H1 (cell line): Measurements from ENCODE around the gene ATP6V0D1. TPM values are rescaled to one million over a fixed set of nuclear protein-coding genes. Genes with fewer than 3 reads are reported as not detected.
A peak's percentile ranks its signal among the peaks of the same experiment; 100 is the strongest.

ENCODE experiments used
- CTCF ChIA-PET: fragments of 300-600 bp; sonication (Branson Sonifier 250); formaldehyde crosslinking; loops from one replicate; lab custom pipeline; 2021; ENCODE audit not compliant: partially characterized antibody; lab: Charles Lee
- POLR2A ChIA-PET: fragments of 300-600 bp; sonication (Branson Sonifier 250); formaldehyde crosslinking; loops from one replicate; lab custom pipeline; 2021; ENCODE audit warnings: inconsistent platforms; ENCODE audit not compliant: partially characterized antibody; lab: Charles Lee
- DNase-seq, 2 experiments: peaks; one replicate each; pipeline versions ENCODE4 v3.0.0 to v3.0.0-alpha.2; 2010 to 2022; ENCODE audit warnings: low spot score in 2 of 2, low read depth in 1 of 2, mixed read lengths in 1 of 2
- FAIRE-seq: peaks from 2 replicates; lab custom pipeline; 2011; peaks lifted over from hg19 to GRCh38; lab: Jason Lieb, UNC
- H2AFZ ChIP-seq: 2 replicates; pipeline ENCODE4 v1.8.1; 2012; ENCODE audit warnings: low read length, inconsistent platforms
- H2AK5ac ChIP-seq: 2 replicates; pipeline ENCODE4 v1.6.1; 2013; ENCODE audit warnings: low read depth, low read length
- H2BK120ac ChIP-seq: replicated peaks from 2 replicates; pipeline ENCODE3; 2013; ENCODE audit warnings: low read depth, low read length, inconsistent platforms
- H2BK12ac ChIP-seq: 2 replicates; pipeline ENCODE4 v1.6.1; 2013; ENCODE audit warnings: low read depth, low read length
- H2BK15ac ChIP-seq: 2 replicates; pipeline ENCODE4 v1.6.1; 2013; ENCODE audit warnings: low read length
- H2BK20ac ChIP-seq: 2 replicates; pipeline ENCODE4 v1.6.1; 2013; ENCODE audit warnings: low read length
- H2BK5ac ChIP-seq: 2 replicates; pipeline ENCODE4 v1.6.1; 2013; ENCODE audit warnings: low read depth, low read length
- H3K14ac ChIP-seq: 2 replicates; pipeline ENCODE4 v1.6.1; 2013; ENCODE audit warnings: inconsistent platforms; ENCODE audit not compliant: insufficient read length
- H3K18ac ChIP-seq: 2 replicates; pipeline ENCODE4 v1.6.1; 2013; ENCODE audit warnings: low read length; ENCODE audit errors: extremely low read depth
- H3K23ac ChIP-seq: 2 replicates; pipeline ENCODE4 v1.6.1; 2013; ENCODE audit warnings: inconsistent platforms; ENCODE audit not compliant: insufficient read length
- H3K23me2 ChIP-seq: 2 replicates; pipeline ENCODE4 v1.6.1; 2013; ENCODE audit warnings: low read depth, low read length
- H3K27ac ChIP-seq: 2 replicates; pipeline ENCODE4 v1.6.1; 2011; ENCODE audit warnings: low read depth, low read length, inconsistent platforms
- H3K27me3 ChIP-seq, 4 experiments: replicated peaks in 1 of 4; 1 replicate in 1 of 4; 2 replicates in 3 of 4; pipeline versions ENCODE4 v1.6.1 to v1.8.1; 2011 to 2013; ENCODE audit warnings: low read length in 3 of 4, mild to moderate bottlenecking in 3 of 4, inconsistent platforms in 2 of 4, mixed read lengths in 2 of 4, moderate library complexity in 1 of 4; ENCODE audit not compliant: control insufficient read depth in 3 of 4, insufficient read depth in 3 of 4; ENCODE audit errors: extremely low read depth in 1 of 4
- H3K36me3 ChIP-seq, 4 experiments: 2 replicates each; pipeline versions ENCODE4 v1.6.1 to v1.8.1; 2011 to 2013; ENCODE audit warnings: mild to moderate bottlenecking in 4 of 4, low read length in 3 of 4, moderate library complexity in 2 of 4, control low read depth in 1 of 4, inconsistent platforms in 1 of 4; ENCODE audit not compliant: insufficient read depth in 4 of 4, control insufficient read depth in 2 of 4
- H3K4ac ChIP-seq: replicated peaks from 2 replicates; pipeline ENCODE3; 2013; ENCODE audit warnings: low read length, low read depth, mixed read lengths, inconsistent platforms; ENCODE audit not compliant: insufficient read length
- H3K4me1 ChIP-seq, 4 experiments: replicated peaks in 1 of 4; 1 replicate in 1 of 4; 2 replicates in 3 of 4; pipeline versions ENCODE4 v1.6.1 to v1.8.1; 2011 to 2013; ENCODE audit warnings: low read length in 3 of 4, inconsistent platforms in 2 of 4, mixed read lengths in 1 of 4; ENCODE audit not compliant: insufficient read depth in 4 of 4, control insufficient read depth in 3 of 4
- H3K4me2 ChIP-seq, 2 experiments: 2 replicates each; pipeline versions ENCODE4 v1.6.1 to v1.8.1; 2011 to 2013; ENCODE audit warnings: low read depth in 2 of 2, low read length in 2 of 2, control low read depth in 1 of 2, inconsistent platforms in 1 of 2, mild to moderate bottlenecking in 1 of 2; ENCODE audit not compliant: insufficient read depth in 1 of 2
- H3K4me3 ChIP-seq, 4 experiments: fragments of 200-600, 300-600 bp in 1 of 4; sonication (generic), shearing (Covaris generic), sonication (Bioruptor Twin) in 1 of 4; 2 replicates each; pipeline versions ENCODE4 v1.5.1 to v1.8.1; 2011 to 2016; ENCODE audit warnings: low read length in 4 of 4, low read depth in 3 of 4, control low read depth in 2 of 4, inconsistent platforms in 2 of 4, mild to moderate bottlenecking in 2 of 4, mixed read lengths in 1 of 4, moderate library complexity in 1 of 4; ENCODE audit not compliant: insufficient read depth in 2 of 4; ENCODE audit errors: extremely low read depth in 1 of 4
- H3K56ac ChIP-seq: replicated peaks from 2 replicates; pipeline ENCODE3; 2013; ENCODE audit warnings: low read depth, mild to moderate bottlenecking, mixed read lengths, low read length, inconsistent platforms; ENCODE audit not compliant: insufficient read length
- H3K79me1 ChIP-seq: 2 replicates; pipeline ENCODE4 v1.6.1; 2013; ENCODE audit warnings: low read depth, low read length, control low read depth
- H3K79me2 ChIP-seq, 2 experiments: 2 replicates each; pipeline versions ENCODE4 v1.6.1 to v1.8.1; 2012 to 2013; ENCODE audit warnings: low read length in 2 of 2, mild to moderate bottlenecking in 2 of 2, inconsistent platforms in 1 of 2; ENCODE audit not compliant: insufficient read depth in 2 of 2, control insufficient read depth in 1 of 2
- H3K9ac ChIP-seq, 4 experiments: replicated peaks in 1 of 4; 1 replicate in 1 of 4; 2 replicates in 3 of 4; pipeline versions ENCODE4 v1.6.1 to v1.8.1; 2011 to 2013; ENCODE audit warnings: low read depth in 3 of 4, low read length in 3 of 4, control low read depth in 2 of 4, mild to moderate bottlenecking in 2 of 4, moderate library complexity in 2 of 4, inconsistent platforms in 1 of 4; ENCODE audit errors: extremely low read depth in 1 of 4
- H3K9me3 ChIP-seq, 2 experiments: 2 replicates each; pipeline versions ENCODE4 v1.6.1 to v1.8.1; 2012 to 2013; ENCODE audit warnings: mild to moderate bottlenecking in 2 of 2, moderate library complexity in 2 of 2, control low read depth in 1 of 2, inconsistent platforms in 1 of 2, low read depth in 1 of 2, low read length in 1 of 2, mixed read lengths in 1 of 2; ENCODE audit not compliant: insufficient read depth in 2 of 2
- H4K20me1 ChIP-seq, 2 experiments: replicated peaks in 1 of 2; 2 replicates each; pipeline versions ENCODE3 to v1.8.1; 2011 to 2013; ENCODE audit warnings: inconsistent platforms in 2 of 2, low read length in 2 of 2, mild to moderate bottlenecking in 1 of 2; ENCODE audit not compliant: insufficient read depth in 2 of 2, control insufficient read depth in 1 of 2
- H4K5ac ChIP-seq: 2 replicates; pipeline ENCODE4 v1.6.1; 2013; ENCODE audit warnings: low read length, low read depth, mixed read lengths, inconsistent platforms; ENCODE audit not compliant: insufficient read length
- H4K8ac ChIP-seq: 2 replicates; pipeline ENCODE4 v1.8.0; 2013; ENCODE audit warnings: mild to moderate bottlenecking, moderate library complexity, low read length, inconsistent platforms; ENCODE audit not compliant: insufficient read depth; ENCODE audit errors: extremely low read depth
- H4K91ac ChIP-seq: replicated peaks from 2 replicates; pipeline ENCODE3; 2013; ENCODE audit warnings: low read length, mixed read lengths, inconsistent platforms; ENCODE audit not compliant: insufficient read length
- BCL11A ChIP-seq, 2 experiments: IDR thresholded peaks; one replicate each; pipeline ENCODE4 v1.6.1; 2011; ENCODE audit warnings: low read depth in 2 of 2, low read length in 2 of 2, mild to moderate bottlenecking in 2 of 2
- EGR1 ChIP-seq: IDR thresholded peaks from 2 replicates; pipeline ENCODE4 v1.6.1; 2011; ENCODE audit warnings: low read depth, low read length, borderline replicate concordance
- EZH2 ChIP-seq: fragments of 200-600 bp; sonication (generic); IDR thresholded peaks from 2 replicates; pipeline ENCODE4 v1.7.1; 2012; ENCODE audit warnings: low read depth, mild to moderate bottlenecking, moderate library complexity, low read length, inconsistent platforms; ENCODE audit not compliant: severe bottlenecking
- HDAC2 ChIP-seq, 2 experiments: fragments of 300-600 bp in 1 of 2; sonication (generic) in 1 of 2; IDR thresholded peaks; 2 replicates each; pipeline ENCODE4 v1.6.1; 2011 to 2012; ENCODE audit warnings: low read depth in 2 of 2, low read length in 2 of 2, mild to moderate bottlenecking in 2 of 2, moderate library complexity in 2 of 2, borderline replicate concordance in 1 of 2, inconsistent platforms in 1 of 2
- WGBS, 2 experiments: shearing (Covaris generic) in 1 of 2; methylation state at CpG; one replicate each; pipeline versions ENCODE4 v1.1.6 to v1.1.7; 2013 to 2015; ENCODE audit warnings: low lambda C conversion rate in 2 of 2, mixed read lengths in 2 of 2, inconsistent platforms in 1 of 2, low coverage in 1 of 2, missing lambda C conversion rate in 1 of 2; ENCODE audit not compliant: insufficient replicate concordance in 2 of 2, insufficient coverage in 1 of 2, insufficient read length in 1 of 2; ENCODE audit errors: extremely low coverage in 1 of 2, missing lambda C conversion rate in 1 of 2; 5-methylcytosine and 5-hydroxymethylcytosine counted together
- polyA plus RNA-seq, 7 experiments: library from polyadenylated mRNA; depleted of rRNA in 3 of 7; stranded (reverse) in 5 of 7; unstranded in 2 of 7; fragments of >200 nt in 5 of 7; fragments of 200-250 nt in 2 of 7; gene quantifications; 1 replicate in 5 of 7; 2 replicates in 1 of 7; 4 replicates in 1 of 7; pipeline versions ENCODE4 v1.2.1 to v1.2.3, GENCODE V29; 2011 to 2013; ENCODE audit warnings: missing spikeins in 2 of 7, mixed read lengths in 2 of 7
- total RNA-seq: library from RNA; stranded (reverse); fragmentation: NEBNext Ultra II Directional; extraction: Animal tissue kit (Norgen Biotek cat#: 25700); gene quantifications from 2 replicates; pipeline ENCODE4 v1.2.1, GENCODE V29; 2021
- TF ChIP-seq, protein P1 (sequence below), 3 experiments: IDR thresholded peaks; 1 replicate in 2 of 3; 2 replicates in 1 of 3; pipeline versions ENCODE4 v1.5.1 to v1.6.1; 2011; ENCODE audit warnings: low read length in 3 of 3, mild to moderate bottlenecking in 3 of 3, inconsistent platforms in 2 of 3, low read depth in 1 of 3, moderate library complexity in 1 of 3; ENCODE audit not compliant: insufficient read depth in 1 of 3; ENCODE audit errors: control extremely low read depth in 1 of 3
- TF ChIP-seq, protein P2 (sequence below): IDR thresholded peaks from 2 replicates; pipeline ENCODE4 v1.6.1; 2011; ENCODE audit warnings: low read depth, mild to moderate bottlenecking, low read length; ENCODE audit not compliant: insufficient read depth
- TF ChIP-seq, protein P3 (sequence below): IDR thresholded peaks from 2 replicates; pipeline ENCODE4 v1.6.1; 2011; ENCODE audit warnings: low read length, improper control_type of control experiment

ATP6V0D1 gene
- total and polyA plus RNA-seq, 2 of the 8 experiments (the other 6 are each of a cell fraction or from before 2014, with no cell fraction given) = 47.3 to 134 TPM

DNA sequence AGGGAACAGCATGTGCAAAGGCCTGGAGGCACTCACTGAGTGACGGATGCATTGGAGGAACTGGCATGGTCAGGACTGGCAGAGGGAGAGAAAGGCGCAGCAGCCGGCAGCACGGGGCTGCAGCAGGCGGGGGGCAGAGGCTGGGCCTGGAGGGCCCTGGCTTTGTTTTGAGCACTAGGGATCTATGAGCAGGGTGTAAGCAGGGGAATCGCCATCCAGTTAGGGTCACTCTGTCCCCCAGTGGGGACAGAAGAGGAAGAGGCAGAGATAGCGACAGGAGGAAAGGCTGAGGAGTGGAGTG, 35.9 kb downstream of the ATP6V0D1 start:
- WGBS, 2 experiments = 95% methylated on average over 7 of the region's 7 CpGs; no CpG with 5 or more reads in 1 of the 2 experiments
- no peak overlapping the region for H3K9ac ChIP-seq
- no peaks in the 10 kb centered on the region for H3K79me2 ChIP-seq
- TF ChIP-seq EZH2 (no peak), HDAC2 (IDR thresholded peaks at IDR 0.05; ENCODE audit: borderline replicate concordance in 1 of 2, low read depth in 2 of 2, low read length in 2 of 2) (no peak), EGR1 (no peak), BCL11A (IDR thresholded peaks at IDR 0.05; ENCODE audit: low read depth in 2 of 2, low read length in 2 of 2) (no peak)
- TF ChIP-seq, protein P1, sequence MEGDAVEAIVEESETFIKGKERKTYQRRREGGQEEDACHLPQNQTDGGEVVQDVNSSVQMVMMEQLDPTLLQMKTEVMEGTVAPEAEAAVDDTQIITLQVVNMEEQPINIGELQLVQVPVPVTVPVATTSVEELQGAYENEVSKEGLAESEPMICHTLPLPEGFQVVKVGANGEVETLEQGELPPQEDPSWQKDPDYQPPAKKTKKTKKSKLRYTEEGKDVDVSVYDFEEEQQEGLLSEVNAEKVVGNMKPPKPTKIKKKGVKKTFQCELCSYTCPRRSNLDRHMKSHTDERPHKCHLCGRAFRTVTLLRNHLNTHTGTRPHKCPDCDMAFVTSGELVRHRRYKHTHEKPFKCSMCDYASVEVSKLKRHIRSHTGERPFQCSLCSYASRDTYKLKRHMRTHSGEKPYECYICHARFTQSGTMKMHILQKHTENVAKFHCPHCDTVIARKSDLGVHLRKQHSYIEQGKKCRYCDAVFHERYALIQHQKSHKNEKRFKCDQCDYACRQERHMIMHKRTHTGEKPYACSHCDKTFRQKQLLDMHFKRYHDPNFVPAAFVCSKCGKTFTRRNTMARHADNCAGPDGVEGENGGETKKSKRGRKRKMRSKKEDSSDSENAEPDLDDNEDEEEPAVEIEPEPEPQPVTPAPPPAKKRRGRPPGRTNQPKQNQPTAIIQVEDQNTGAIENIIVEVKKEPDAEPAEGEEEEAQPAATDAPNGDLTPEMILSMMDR (IDR thresholded peaks at IDR 0.05; ENCODE audit: control extremely low read depth in 1 of 3, insufficient read depth in 1 of 3, low read depth in 1 of 3, low read length in 3 of 3) = no peak
- TF ChIP-seq, protein P2, sequence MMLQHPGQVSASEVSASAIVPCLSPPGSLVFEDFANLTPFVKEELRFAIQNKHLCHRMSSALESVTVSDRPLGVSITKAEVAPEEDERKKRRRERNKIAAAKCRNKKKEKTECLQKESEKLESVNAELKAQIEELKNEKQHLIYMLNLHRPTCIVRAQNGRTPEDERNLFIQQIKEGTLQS = no peak
- TF ChIP-seq, protein P3, sequence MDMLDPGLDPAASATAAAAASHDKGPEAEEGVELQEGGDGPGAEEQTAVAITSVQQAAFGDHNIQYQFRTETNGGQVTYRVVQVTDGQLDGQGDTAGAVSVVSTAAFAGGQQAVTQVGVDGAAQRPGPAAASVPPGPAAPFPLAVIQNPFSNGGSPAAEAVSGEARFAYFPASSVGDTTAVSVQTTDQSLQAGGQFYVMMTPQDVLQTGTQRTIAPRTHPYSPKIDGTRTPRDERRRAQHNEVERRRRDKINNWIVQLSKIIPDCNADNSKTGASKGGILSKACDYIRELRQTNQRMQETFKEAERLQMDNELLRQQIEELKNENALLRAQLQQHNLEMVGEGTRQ = no peak

More for the DNA sequence above, 35.9 kb downstream of the ATP6V0D1 start:
- Histone ChIP-seq H2BK5ac (no peak overlapping the region; the same call in 1 of the 2 replicates), H3K18ac (no peak overlapping the region), H3K23ac (no peak overlapping the region), H3K23me2 (no peaks in the 10 kb centered on the region), H3K4me1 (peaks cover 0 to 8% (median 4%) of the 10 kb centered on the region in 4 experiments; a peak in 5 of 7 replicates), H2BK20ac (no peak overlapping the region), H4K8ac (no peak overlapping the region), H4K20me1 (peaks cover 2 to 6% of the 10 kb centered on the region in 2 experiments), H4K91ac (no peak overlapping the region), H2BK12ac (0 out of 2 replicates have a peak overlapping the region, but pooled peaks have one; percentile 60), H3K9me3 (peaks cover 0 to 4% of the 10 kb centered on the region in 2 experiments; a peak in 1 of 4 replicates), H3K14ac (no peak overlapping the region), H3K27ac (no peak overlapping the region), H2AFZ (no peak overlapping the region), H3K27me3 (no peaks in the 10 kb centered on the region), H2AK5ac (no peak overlapping the region; the same call in 1 of the 2 replicates), H3K4me2 (no peak overlapping the region), H3K36me3 (no peaks in the 10 kb centered on the region; a peak in 1 of 8 replicates), H2BK120ac (no peak overlapping the region), H3K4ac (no peak overlapping the region), H3K4me3 (no peak overlapping the region), H3K56ac (no peak overlapping the region), H3K79me1 (no peaks in the 10 kb centered on the region; the same call in none of the 2 replicates), H2BK15ac (no peak overlapping the region), H4K5ac (no peak overlapping the region)
- DNase-seq = no peak
- POLR2A ChIA-PET = interaction anchor here (1.1 to 8.5 kb wide), 6 partner anchors 10 to 175 kb away, joined by 3 to 67 read pairs (median 4); partner anchors contain the start of gene HSD11B2
- no peak for FAIRE-seq
- CTCF ChIA-PET = interaction anchor here (0.6 to 28.6 kb wide), 18 partner anchors 1 to 1367 kb away, joined by 3 to 683 read pairs (median 6); partner anchors contain the start of genes ATP6V0D1, HSD11B2, TPPP3 and ZDHHC1
